HG03520 (cell line): ENCODE results near the gene MANBA.
A peak's percentile ranks its signal among the peaks of the same experiment; 100 is the strongest.
"Not testable (repeated sequence)": the region's sequence is repeated elsewhere in the genome, so short reads cannot be mapped to it uniquely, and the experiment has no call there.

ENCODE experiments used
- ATAC-seq: cut with Tn5 transposase; IDR thresholded peaks from one replicate; pipeline ENCODE4 v1.9.1; 2021; ENCODE audit warnings: mild to moderate bottlenecking, moderate library complexity; ENCODE audit not compliant: unreplicated experiment

MANBA gene

GRCh38 chr4:102725229-102725628 lies 35.5 kb downstream of the MANBA start:
- no peak for ATAC-seq

GRCh38 chr4:102723511-102723910 lies 37.3 kb downstream of the MANBA start:
- ATAC-seq = no peak

GRCh38 chr4:102722740-102723139 lies 38.0 kb downstream of the MANBA start:
- no peak for ATAC-seq

- ATAC-seq = not testable (repeated sequence)
These were observed 41.8 kb downstream of the MANBA start for GRCh38 chr4:102718833-102719575.

- ATAC-seq = no peak
These were observed 43.2 kb downstream of the MANBA start for GRCh38 chr4:102717448-102718092.

- ATAC-seq = no peak
These were observed 45.7 kb downstream of the MANBA start for GRCh38 chr4:102715057-102715456.

GRCh38 chr4:102713774-102714173 lies 47.0 kb downstream of the MANBA start:
- not testable (repeated sequence) for ATAC-seq

- no peak for ATAC-seq
These were observed 47.7 kb downstream of the MANBA start for GRCh38 chr4:102713096-102713495.

- no peak for ATAC-seq
These were observed 49.8 kb downstream of the MANBA start for GRCh38 chr4:102710986-102711385.

- not testable (repeated sequence) for ATAC-seq
These were observed 51.7 kb downstream of the MANBA start for GRCh38 chr4:102709060-102709459.

- no peak for ATAC-seq
These were observed 53.6 kb downstream of the MANBA start for GRCh38 chr4:102707150-102707549.

GRCh38 chr4:102705391-102705935 lies 55.3 kb downstream of the MANBA start:
- ATAC-seq = no peak

GRCh38 chr4:102696758-102697157 lies 64.0 kb downstream of the MANBA start:
- no peak for ATAC-seq

GRCh38 chr4:102694791-102695190 lies 66.0 kb downstream of the MANBA start:
- ATAC-seq = no peak

GRCh38 chr4:102693861-102694260 lies 66.9 kb downstream of the MANBA start:
- ATAC-seq = no peak

GRCh38 chr4:102693262-102693850 lies 67.4 kb downstream of the MANBA start:
- no peak for ATAC-seq

GRCh38 chr4:102692474-102692873 lies 68.3 kb downstream of the MANBA start:
- ATAC-seq = no peak

GRCh38 chr4:102687982-102688433 lies 72.8 kb downstream of the MANBA start:
- ATAC-seq = peak; percentile 56

GRCh38 chr4:102687373-102687981 lies 73.3 kb downstream of the MANBA start:
- ATAC-seq = peak; percentile 87

- ATAC-seq = no peak
These were observed 75.0 kb downstream of the MANBA start for GRCh38 chr4:102685768-102686167.

GRCh38 chr4:102684610-102685052 lies 76.1 kb downstream of the MANBA start:
- ATAC-seq = no peak
